IPS DF 4.7 (cell line): ENCODE results near the gene JDP2.
"Not testable (repeated sequence)": the region's sequence is repeated elsewhere in the genome, so short reads cannot be mapped to it uniquely, and the experiment has no call there.

Experiments
- DNase-seq: peaks from one replicate; pipeline ENCODE4 v3.0.0-alpha.2; 2013; ENCODE audit warnings: low spot score; ENCODE audit errors: extremely low read depth

JDP2 gene

GRCh38 chr14:75427482-75428229 lies at the start of gene JDP2:
TSS of gene JDP2 (plus strand) at chr14:75428022. CDS start at chr14:75437921, 9,899 bp downstream.
- no peak for DNase-seq

GRCh38 chr14:75379246-75379929 lies 48.4 kb upstream of the JDP2 start:
- DNase-seq: no peak

- DNase-seq: no peak
Measured at GRCh38 chr14:75379930-75380270, 47.9 kb upstream of the JDP2 start.

GRCh38 chr14:75380656-75381055 lies 47.2 kb upstream of the JDP2 start:
- DNase-seq: no peak

GRCh38 chr14:75381642-75382041 lies 46.2 kb upstream of the JDP2 start:
- no peak for DNase-seq

GRCh38 chr14:75383219-75383618 lies 44.6 kb upstream of the JDP2 start:
- not testable (repeated sequence) for DNase-seq

- DNase-seq: no peak
Measured at GRCh38 chr14:75383721-75384120, 44.1 kb upstream of the JDP2 start.

GRCh38 chr14:75389679-75390078 lies 38.1 kb upstream of the JDP2 start:
- DNase-seq: no peak

- DNase-seq: no peak
Measured at GRCh38 chr14:75390183-75390582, 37.6 kb upstream of the JDP2 start.

GRCh38 chr14:75391953-75392352 lies 35.9 kb upstream of the JDP2 start:
- DNase-seq: no peak

- DNase-seq: no peak
Measured at GRCh38 chr14:75392686-75393641, 34.9 kb upstream of the JDP2 start.

GRCh38 chr14:75393794-75394193 lies 34.0 kb upstream of the JDP2 start:
- no peak for DNase-seq

- DNase-seq: no peak
Measured at GRCh38 chr14:75395862-75396261, 32.0 kb upstream of the JDP2 start.

GRCh38 chr14:75399321-75399720 lies 28.5 kb upstream of the JDP2 start:
- no peak for DNase-seq

- DNase-seq: no peak
Measured at GRCh38 chr14:75399843-75400775, 27.7 kb upstream of the JDP2 start.

GRCh38 chr14:75401361-75401760 lies 26.5 kb upstream of the JDP2 start:
- no peak for DNase-seq

GRCh38 chr14:75402867-75403413 lies 24.9 kb upstream of the JDP2 start:
- no peak for DNase-seq

GRCh38 chr14:75404847-75405246 lies 23.0 kb upstream of the JDP2 start:
- no peak for DNase-seq

- DNase-seq: no peak
Measured at GRCh38 chr14:75406102-75406501, 21.7 kb upstream of the JDP2 start.

- no peak for DNase-seq
Measured at GRCh38 chr14:75406856-75407255, 21.0 kb upstream of the JDP2 start.
